GM18858 (cell line): ENCODE measurements around the gene GATAD2B.

Source experiments
- ATAC-seq: cut with Tn5 transposase; IDR thresholded peaks from one replicate; pipeline ENCODE4 v1.9.1; 2021; ENCODE audit not compliant: unreplicated experiment

The GATAD2B gene

DNA sequence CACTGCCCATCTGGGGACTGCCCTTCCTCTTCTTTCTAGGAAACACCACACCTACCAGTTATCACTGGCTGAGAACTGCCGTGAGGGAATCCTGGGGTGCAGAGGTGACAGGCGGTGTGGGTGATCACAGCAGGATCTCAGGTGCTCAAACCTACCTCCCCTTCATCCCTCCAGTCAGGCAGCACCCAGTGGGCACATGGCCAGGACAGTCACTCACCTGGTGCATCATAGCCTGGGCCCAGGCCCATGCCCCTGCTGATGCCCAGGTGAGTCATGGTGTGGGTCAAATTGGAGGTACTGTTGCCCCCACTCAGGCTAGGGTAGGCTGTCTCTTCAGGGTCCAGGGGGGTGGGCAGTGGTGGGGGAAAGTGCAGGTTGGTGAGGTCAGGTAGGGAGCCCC lies 29.0 kb upstream of the GATAD2B start:
- no peak for ATAC-seq

GRCh38 chr1:153951183-153951582 lies 28.4 kb upstream of the GATAD2B start:
- no peak for ATAC-seq

DNA sequence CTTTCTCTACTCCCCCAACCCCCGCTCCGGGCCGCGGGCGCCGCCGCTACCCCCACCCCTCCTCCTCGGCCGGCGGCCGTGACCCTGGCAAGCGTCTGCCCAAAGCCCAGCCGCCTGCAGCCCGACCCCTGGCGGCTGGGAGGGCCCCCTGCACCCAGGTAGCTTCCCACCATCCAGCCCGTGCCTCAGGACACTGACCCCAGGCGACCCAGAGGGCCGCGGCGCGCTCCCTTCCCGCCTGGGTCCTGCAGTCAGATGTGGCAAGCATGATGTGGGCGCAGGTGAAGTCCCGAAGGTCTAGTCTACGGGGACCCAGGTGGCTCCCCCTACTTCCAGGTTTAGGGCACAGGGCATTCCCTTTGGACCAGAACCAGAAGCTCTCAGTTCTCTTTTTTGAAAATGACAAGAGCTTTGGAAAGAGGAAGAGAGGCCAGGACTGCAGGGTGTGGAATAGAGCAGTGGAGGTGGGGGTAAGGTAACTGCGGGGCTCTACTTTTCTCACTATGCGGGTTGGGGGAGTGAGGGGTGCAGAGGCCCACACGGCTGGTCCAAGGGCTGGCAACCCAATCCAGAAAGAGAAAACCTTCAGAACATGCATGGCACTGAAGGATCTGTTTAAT lies 24.0 kb upstream of the GATAD2B start, which contains the start of gene DENND4B:
TSS of gene DENND4B (minus strand) at position 97 of the 620 bp plus-strand sequence. CDS start 2,344 bp downstream, outside the sequence.
- peak; percentile 41 for ATAC-seq

DNA sequence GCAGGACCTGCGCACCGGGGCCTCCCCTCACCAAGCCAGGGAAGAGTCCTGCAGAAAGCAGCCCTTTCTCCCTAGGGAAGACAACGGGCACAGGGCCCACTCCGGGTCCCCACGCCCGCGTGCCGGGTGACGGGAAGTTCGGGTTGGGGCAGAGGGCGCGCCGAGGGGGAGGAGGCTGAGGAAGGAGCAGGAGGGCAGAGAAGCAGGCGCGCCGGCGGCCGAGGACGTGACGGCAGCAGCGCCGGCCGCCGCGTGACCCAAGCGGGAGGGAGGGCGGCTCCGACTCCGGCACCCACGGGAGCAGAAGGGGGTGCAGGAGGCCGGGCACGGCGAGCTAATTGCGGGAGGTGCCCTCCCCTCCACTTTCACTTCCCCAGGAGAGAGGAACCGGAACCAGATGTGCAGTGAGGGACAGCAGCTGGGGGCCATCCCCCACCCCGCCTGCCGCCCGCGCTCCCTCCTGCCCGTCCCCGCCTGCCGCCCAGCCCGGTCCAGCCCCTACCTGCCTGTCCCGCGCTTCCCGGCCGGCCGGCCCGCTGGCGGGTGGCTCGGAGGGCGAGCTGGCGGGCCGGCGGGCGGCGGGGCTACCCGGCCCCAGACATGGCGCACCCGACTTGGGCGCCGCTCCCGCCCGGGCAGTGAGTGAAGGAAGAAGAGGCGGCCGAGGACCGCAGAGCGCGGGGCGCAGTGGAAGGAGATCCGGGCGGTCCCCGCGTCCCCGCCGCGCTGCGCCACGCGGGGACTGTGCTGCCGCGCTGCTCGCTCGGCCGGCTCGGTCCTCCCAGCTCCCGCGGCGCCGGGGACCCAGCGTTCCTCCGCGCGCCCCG lies 23.2 kb upstream of the GATAD2B start:
- peak; percentile 61 for ATAC-seq

GRCh38 chr1:153945131-153945794 lies 22.5 kb upstream of the GATAD2B start:
- no peak for ATAC-seq

- ATAC-seq = no peak
Measured at GRCh38 chr1:153944827-153945117, 22.0 kb upstream of the GATAD2B start.

DNA sequence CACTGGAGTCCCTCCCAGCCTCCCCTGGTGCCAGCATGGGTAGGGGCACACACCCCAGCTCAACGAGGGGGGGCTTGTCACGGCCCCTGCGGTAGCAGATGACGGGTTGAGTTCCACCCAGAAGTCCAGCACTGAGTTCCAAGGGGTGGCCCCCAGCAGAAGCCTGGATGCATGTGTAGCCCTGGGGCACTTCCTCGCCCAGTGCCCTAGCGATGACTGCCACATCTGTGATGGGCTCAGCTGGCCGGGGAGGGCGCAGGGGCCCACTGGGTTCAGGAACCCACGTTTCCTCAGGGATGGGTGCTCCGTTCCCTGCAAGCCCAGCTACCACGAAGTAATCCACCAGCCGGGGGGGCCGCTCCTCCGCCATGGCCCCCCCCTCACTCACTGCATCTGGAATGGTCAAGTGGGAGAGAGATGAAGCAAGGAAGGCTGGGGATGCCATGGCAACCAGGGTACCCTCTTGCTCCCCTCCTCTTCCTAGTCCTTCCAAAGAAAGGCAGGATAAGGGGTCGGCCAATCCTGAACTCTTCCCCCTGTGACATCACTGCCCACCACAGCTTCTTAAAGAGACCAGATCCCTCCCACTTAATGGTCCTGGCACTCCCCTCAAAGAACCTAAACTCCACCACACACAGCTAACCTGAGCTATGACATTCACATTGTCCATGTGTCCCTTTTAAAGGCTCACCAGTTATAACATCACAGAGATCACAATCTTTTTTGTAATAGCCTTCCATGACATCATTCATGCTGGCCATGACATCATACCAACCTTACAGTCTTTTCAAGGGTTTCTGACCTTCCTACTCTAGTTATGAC lies 21.4 kb upstream of the GATAD2B start:
- no peak for ATAC-seq

DNA sequence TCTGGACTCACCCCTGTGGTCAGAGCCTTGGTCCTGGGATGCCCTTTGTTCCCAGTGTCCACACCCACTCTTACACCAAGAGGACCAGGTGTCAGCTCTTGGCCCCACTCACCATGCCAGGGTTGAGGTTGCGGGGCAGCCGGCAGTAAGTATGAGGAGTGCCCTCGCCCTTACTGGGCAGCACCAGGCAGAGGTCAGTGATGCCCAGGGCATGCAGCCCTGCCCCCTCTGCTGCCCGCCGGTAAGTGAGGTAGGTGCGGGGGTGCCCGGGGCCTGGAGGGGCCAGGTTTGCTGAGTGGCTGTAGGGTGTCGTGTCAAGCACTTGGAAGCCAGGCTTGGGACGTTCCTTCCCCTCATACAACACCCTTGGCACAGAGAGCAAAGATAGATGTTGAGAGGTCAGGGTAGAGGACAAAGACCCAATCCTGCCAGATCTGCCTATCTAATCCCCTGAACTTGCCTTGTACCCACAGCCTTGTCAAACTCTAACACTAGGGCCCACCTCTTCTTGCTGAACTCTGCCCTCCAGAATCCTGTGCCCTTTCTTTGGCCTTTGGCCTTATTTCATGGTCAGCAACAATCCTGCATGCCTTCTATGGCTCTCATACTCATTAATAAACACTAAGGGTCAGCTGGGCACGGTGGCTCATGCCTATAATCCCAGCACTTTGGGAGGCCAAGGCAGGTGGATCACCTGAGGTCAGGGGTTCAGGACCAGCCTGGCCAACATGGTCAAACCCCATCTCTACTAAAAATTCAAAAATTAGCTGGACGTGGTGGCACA lies 20.2 kb upstream of the GATAD2B start:
- ATAC-seq = no peak

DNA sequence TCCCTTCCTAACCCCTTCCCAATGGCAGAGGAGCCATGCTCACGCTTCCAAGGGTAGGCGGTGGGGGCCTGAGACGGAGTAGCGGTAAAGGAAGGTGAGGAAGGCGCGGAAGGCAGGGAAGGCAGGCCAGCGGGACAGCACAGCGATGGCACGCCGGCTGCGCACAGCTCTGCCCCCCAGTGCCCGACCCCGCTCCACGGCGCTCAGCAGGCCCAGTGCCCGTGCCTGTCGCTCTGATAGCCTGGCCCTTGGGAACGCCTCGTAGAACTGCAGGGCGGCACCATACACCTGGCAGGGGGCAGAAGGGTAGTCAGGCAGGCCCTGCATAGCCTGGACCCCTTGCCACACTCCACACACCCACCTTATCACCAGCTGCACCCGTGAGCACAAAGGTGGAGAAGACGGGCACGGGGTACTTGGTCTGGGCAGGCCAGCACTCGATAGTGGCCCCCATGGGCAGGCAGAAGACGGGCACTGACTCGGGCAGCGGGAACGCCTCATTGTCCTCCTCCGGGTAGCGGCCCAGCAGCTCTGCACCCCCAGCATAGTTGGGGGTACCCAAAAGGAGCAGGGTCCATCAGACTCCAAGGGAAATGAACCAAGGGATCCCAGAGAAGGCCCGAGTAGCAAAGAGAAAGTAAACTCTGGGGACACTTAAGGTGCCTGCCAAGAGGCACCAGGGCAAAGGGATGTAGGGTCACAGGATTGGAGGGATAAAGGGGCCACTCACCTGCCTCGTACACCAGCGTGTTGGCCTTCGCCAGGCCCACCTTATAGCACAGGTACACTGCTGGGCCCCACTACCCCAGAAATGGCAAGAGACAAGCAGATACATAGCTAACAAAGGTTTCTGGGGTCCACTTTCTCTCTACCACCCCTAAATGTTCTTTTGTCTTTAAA lies 19.3 kb upstream of the GATAD2B start:
- ATAC-seq = no peak

GRCh38 chr1:153940756-153941155 lies 18.0 kb upstream of the GATAD2B start:
- no peak for ATAC-seq

DNA sequence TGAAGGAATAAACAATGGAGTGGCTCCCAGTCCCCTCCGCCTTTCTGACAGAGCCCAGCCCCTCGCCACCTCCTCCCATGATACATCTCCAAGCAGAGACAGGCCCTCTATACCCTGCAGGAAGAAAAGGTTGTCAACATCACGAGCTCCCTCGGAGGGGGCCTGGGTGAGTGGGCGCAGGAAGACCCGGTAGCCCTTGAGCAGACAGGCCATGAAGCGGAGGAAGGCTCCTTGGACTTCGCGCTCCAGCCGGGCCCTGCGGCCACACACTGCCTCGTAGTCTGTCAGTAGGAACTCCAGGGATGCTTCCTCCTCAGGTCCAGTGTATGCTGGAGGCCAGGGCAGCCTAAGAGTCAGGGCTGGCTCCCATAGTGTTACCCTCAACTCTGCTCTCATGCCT lies 16.7 kb upstream of the GATAD2B start:
- no peak for ATAC-seq

DNA sequence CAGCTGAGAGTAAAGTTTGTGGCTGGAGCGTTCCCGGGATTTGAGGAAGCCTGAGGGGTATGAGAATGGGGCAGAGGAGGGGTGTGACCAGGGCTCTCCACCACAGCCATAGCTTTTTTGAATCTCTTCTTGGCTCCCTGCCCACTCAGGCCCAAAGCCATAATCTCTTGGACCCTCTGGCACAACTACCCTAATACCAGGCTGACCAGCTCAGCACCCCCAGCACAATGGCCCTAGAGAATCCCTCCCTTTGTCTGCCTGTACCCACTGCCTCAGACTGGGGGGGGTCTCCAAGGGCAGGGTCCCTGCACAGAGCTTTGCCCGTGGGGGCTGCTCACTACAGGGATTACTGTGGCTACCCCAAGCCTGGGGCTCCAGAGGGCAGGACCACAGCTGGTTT lies 16.2 kb upstream of the GATAD2B start:
- ATAC-seq = no peak

DNA sequence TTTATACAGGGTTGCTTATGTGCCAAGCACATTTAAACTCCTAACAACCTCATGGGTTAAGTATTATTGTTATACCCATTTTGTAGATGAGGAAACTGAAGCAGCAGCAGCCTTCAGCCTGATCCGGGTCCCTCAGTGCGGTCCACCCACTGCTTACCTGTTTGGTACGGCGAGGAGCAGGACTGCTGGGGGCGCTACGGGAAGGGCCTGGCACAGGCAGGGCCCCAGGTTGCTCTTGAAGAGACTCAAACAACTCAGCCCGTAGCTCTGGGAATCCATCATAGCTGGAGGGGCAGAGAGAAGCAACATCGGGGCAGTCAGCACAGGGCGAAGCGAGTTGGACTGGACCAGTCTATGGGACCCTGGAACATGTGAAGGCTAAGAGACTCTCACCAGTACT lies 14.6 kb upstream of the GATAD2B start:
- no peak for ATAC-seq

- ATAC-seq = no peak
Measured at GRCh38 chr1:153936011-153936802, 13.4 kb upstream of the GATAD2B start.

GRCh38 chr1:153934746-153935145 lies 12.0 kb upstream of the GATAD2B start:
- no peak for ATAC-seq

DNA sequence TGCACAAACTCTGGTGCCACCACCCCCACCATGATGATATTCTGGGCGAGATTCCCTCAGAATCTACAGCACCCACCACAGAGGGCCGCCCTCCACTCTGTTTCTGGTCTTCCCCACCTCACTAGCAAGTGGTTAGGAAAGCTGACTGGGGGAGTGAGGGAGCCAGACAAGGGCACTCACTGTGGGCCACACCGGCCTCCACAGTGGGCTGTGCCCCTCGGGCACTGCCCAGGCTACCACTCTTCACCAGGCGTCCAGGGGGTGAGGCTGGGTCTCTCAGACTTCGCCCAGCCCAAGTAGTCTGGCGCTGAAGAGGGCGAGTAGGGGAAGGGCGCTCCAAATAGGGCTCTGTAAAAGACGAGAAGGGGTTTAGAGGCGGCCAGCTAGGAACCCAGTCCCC lies 11.2 kb upstream of the GATAD2B start:
- no peak for ATAC-seq

DNA sequence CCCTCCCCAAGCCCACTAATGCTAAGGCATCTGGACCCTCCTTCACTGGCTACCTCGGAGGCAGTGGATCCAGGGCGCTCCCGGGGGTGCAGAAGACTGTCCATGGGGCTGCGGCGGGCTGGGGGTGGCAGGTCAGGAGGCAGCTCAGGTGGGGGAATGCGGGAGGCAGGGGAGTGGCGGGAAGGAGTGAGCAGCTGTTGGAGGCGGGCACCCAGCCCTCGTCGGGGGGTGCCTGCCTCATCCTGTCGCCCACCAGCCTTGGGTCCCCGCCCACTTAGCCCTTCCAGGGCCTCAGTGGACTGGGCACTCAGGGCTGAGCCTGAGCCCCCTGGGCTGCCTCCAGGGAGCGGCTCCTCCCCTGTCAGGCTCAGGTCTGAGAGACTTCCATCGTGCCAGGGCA lies 10.7 kb upstream of the GATAD2B start:
- no peak for ATAC-seq
